Fibroblast of lung (primary cell): ENCODE data around the gene PLXNA4. TPM values are rescaled to one million over a fixed set of nuclear protein-coding genes. Genes with fewer than 3 reads are reported as not detected.

Source experiments
- DNase-seq, 2 donors: peaks; one replicate each; pipeline versions ENCODE4 v3.0.0 to v3.0.0-alpha.2; 2010; ENCODE audit warnings: low read depth in 2 of 2
- H2AFZ ChIP-seq: 2 replicates; pipeline ENCODE4 v1.5.1; 2012; ENCODE audit warnings: low read length, control low read depth, inconsistent platforms
- H3K27ac ChIP-seq: 2 replicates; pipeline ENCODE4 v1.5.1; 2011; ENCODE audit warnings: low read length, control low read depth; ENCODE audit not compliant: insufficient read depth
- H3K27me3 ChIP-seq: 2 replicates; pipeline ENCODE4 v1.5.1; 2011; ENCODE audit warnings: mild to moderate bottlenecking, low read length; ENCODE audit not compliant: control insufficient read depth, insufficient read depth
- H3K36me3 ChIP-seq: 2 replicates; pipeline ENCODE4 v1.5.1; 2011; ENCODE audit warnings: low read length; ENCODE audit not compliant: control insufficient read depth, insufficient read depth
- H3K4me1 ChIP-seq: 2 replicates; pipeline ENCODE4 v1.5.1; 2011; ENCODE audit warnings: low read length; ENCODE audit not compliant: control insufficient read depth, insufficient read depth; ENCODE audit errors: extremely low read depth
- H3K4me2 ChIP-seq: 2 replicates; pipeline ENCODE4 v1.5.1; 2011; ENCODE audit warnings: low read length, control low read depth; ENCODE audit not compliant: insufficient read depth; ENCODE audit errors: extremely low read depth
- H3K4me3 ChIP-seq, 4 experiments: fragments of 200-600 bp in 1 of 4; sonication (generic) in 1 of 4; replicated peaks in 1 of 4; 2 replicates each; pipeline ENCODE4 v1.5.1; 2011 to 2016; ENCODE audit warnings: low read length in 4 of 4, low read depth in 3 of 4, mild to moderate bottlenecking in 3 of 4, control low read depth in 2 of 4, inconsistent platforms in 1 of 4, mixed read lengths in 1 of 4; ENCODE audit not compliant: insufficient read depth in 1 of 4; ENCODE audit errors: control extremely low read depth in 1 of 4
- H3K79me2 ChIP-seq: 2 replicates; pipeline ENCODE4 v1.5.1; 2012; ENCODE audit warnings: mild to moderate bottlenecking, low read length, inconsistent platforms; ENCODE audit not compliant: control insufficient read depth, insufficient read depth
- H3K9ac ChIP-seq: 2 replicates; pipeline ENCODE4 v1.5.1; 2011; ENCODE audit warnings: mild to moderate bottlenecking, low read length, control low read depth; ENCODE audit not compliant: insufficient read depth
- H3K9me3 ChIP-seq: 2 replicates; pipeline ENCODE4 v1.5.1; 2012; ENCODE audit warnings: low read depth, low read length; ENCODE audit not compliant: control insufficient read depth, insufficient read depth
- H4K20me1 ChIP-seq: 2 replicates; pipeline ENCODE4 v1.5.1; 2011; ENCODE audit warnings: low read length; ENCODE audit not compliant: control insufficient read depth, insufficient read depth; ENCODE audit errors: extremely low read depth
- CTCF ChIP-seq, 2 donors: IDR thresholded peaks in 1 of 2; conservative IDR thresholded peaks in 1 of 2; 1 replicate in 1 of 2; 2 replicates in 1 of 2; pipeline ENCODE4 v1.5.1; 2011 to 2012; ENCODE audit warnings: low read length in 2 of 2, control low read depth in 1 of 2, inconsistent platforms in 1 of 2, low read depth in 1 of 2, mild to moderate bottlenecking in 1 of 2
- EZH2 ChIP-seq: IDR thresholded peaks from 2 replicates; pipeline ENCODE4 v1.5.1; 2012; ENCODE audit warnings: low read length, control low read depth, mild to moderate bottlenecking; ENCODE audit errors: missing control alignments
- polyA plus RNA-seq, 2 donors: library from polyadenylated mRNA; depleted of rRNA in 1 of 2; stranded (reverse) in 1 of 2; unstranded in 1 of 2; fragments of >200 nt; gene quantifications; 2 replicates each; pipeline ENCODE4 v1.2.1, GENCODE V29; 2011 to 2012; ENCODE audit warnings: missing spikeins in 1 of 2
- total RNA-seq: library from RNA; depleted of rRNA; stranded (reverse); fragments of >200 nt; gene quantifications from 2 replicates; pipeline ENCODE4 v1.2.1, GENCODE V29; 2014

Gene PLXNA4
- total and polyA plus RNA-seq, 2 donors (not counting 1 experiment from before 2014, with no cell fraction given), result 1.2 to 1.5 TPM

- Histone ChIP-seq H3K79me2 (no peaks in the 10 kb centered on the region), H3K27ac (no peak overlapping the region), H2AFZ (no peak overlapping the region), H4K20me1 (no peaks in the 10 kb centered on the region), H3K4me1 (peaks cover 3% of the 10 kb centered on the region), H3K4me3 (no peak overlapping the region), H3K9me3 (no peaks in the 10 kb centered on the region), H3K9ac (no peak overlapping the region), H3K36me3 (no peaks in the 10 kb centered on the region), H3K4me2 (no peak overlapping the region), H3K27me3 (no peaks in the 10 kb centered on the region)
- no peak for TF ChIP-seq EZH2
- TF ChIP-seq CTCF (conservative IDR thresholded peaks at IDR 0.05 in 1 of 2, IDR thresholded peaks at IDR 0.05 in 1 of 2; ENCODE audit: low read depth in 1 of 2, low read length in 2 of 2), result no peak
- DNase-seq, result no peak
Measured at GRCh38 chr7:132348341-132348740, 227.9 kb downstream of the PLXNA4 start.

GRCh38 chr7:132347858-132348257, 228.4 kb downstream of the PLXNA4 start:
- no peak for TF ChIP-seq EZH2
- TF ChIP-seq CTCF (conservative IDR thresholded peaks at IDR 0.05 in 1 of 2, IDR thresholded peaks at IDR 0.05 in 1 of 2; ENCODE audit: low read depth in 1 of 2, low read length in 2 of 2), result no peak
- no peak overlapping the region for H3K4me3 ChIP-seq
- DNase-seq, result no peak
- no peak overlapping the region for H2AFZ ChIP-seq
- no peak overlapping the region for H3K4me2 ChIP-seq
- H3K27me3 ChIP-seq, result no peaks in the 10 kb centered on the region
- no peak overlapping the region for H3K9ac ChIP-seq
- H3K4me1 ChIP-seq, result peaks cover under 1% of the 10 kb centered on the region
- H3K36me3 ChIP-seq, result no peaks in the 10 kb centered on the region
- H4K20me1 ChIP-seq, result no peaks in the 10 kb centered on the region
- H3K27ac ChIP-seq, result no peak overlapping the region
- no peaks in the 10 kb centered on the region for H3K79me2 ChIP-seq
- no peaks in the 10 kb centered on the region for H3K9me3 ChIP-seq

GRCh38 chr7:132347123-132347522, 229.1 kb downstream of the PLXNA4 start:
- no peak overlapping the region for H3K4me3 ChIP-seq
- no peak overlapping the region for H3K27ac ChIP-seq
- TF ChIP-seq EZH2, result no peak
- TF ChIP-seq CTCF (conservative IDR thresholded peaks at IDR 0.05 in 1 of 2, IDR thresholded peaks at IDR 0.05 in 1 of 2; ENCODE audit: low read depth in 1 of 2, low read length in 2 of 2), result no peak
- no peak overlapping the region for H2AFZ ChIP-seq
- no peaks in the 10 kb centered on the region for H3K9me3 ChIP-seq
- no peak for DNase-seq
- no peak overlapping the region for H3K9ac ChIP-seq
- H3K27me3 ChIP-seq, result no peaks in the 10 kb centered on the region
- no peaks in the 10 kb centered on the region for H3K4me1 ChIP-seq
- H3K79me2 ChIP-seq, result no peaks in the 10 kb centered on the region
- H3K36me3 ChIP-seq, result no peaks in the 10 kb centered on the region
- H3K4me2 ChIP-seq, result no peak overlapping the region
- H4K20me1 ChIP-seq, result no peaks in the 10 kb centered on the region
